Left renal pelvis (tissue), 4 donors: ENCODE measurements around the gene NIM1K. TPM values are rescaled to one million over a fixed set of nuclear protein-coding genes. Genes with fewer than 3 reads are reported as not detected.
"Not testable (repeated sequence)": the region's sequence is repeated elsewhere in the genome, so short reads cannot be mapped to it uniquely, and the experiment has no call there.

Experiments
- DNase-seq, 4 donors: peaks; one replicate each; pipeline ENCODE4 v3.0.0-alpha.2; 2013; ENCODE audit warnings: low read depth in 4 of 4, low spot score in 3 of 4
- polyA plus RNA-seq, 4 donors: library from polyadenylated mRNA; unstranded; fragments of 120-200 nt; gene quantifications; one replicate each; pipeline ENCODE4 v1.2.1, GENCODE V29; 2013; ENCODE audit not compliant: insufficient read length in 4 of 4

Gene NIM1K
- polyA plus RNA-seq, 4 donors: 0.30 to 0.78 (median 0.53) TPM

DNA sequence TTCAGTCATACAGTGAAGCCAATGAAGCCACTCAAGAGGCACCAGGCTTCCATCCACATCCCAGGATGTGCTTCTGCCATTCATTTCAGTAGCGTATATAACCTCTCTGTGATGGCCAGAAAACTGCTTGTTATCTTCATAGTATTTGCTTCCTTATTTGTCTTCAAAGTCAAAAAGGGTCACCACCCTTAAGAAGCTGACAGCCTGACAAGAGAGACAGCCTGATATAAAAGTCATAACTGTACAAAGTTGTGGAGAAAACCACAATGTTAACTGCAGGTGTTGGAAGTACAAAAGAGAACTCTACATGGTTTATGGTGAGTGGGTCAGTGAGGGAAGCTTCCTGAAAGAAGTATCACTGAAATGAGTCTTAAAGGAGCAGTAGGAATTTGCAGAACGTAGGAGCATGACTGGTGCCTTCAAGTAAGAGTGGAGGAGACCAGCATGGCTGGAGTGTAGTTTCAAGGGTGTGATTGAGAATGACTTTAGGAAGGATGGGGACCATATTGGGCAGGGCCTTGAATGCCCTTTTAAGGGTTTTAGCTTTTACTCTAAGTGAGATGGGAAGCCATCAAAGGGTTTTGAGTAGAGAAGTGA lies 33.7 kb downstream of the NIM1K start:
- DNase-seq: no peak

DNA sequence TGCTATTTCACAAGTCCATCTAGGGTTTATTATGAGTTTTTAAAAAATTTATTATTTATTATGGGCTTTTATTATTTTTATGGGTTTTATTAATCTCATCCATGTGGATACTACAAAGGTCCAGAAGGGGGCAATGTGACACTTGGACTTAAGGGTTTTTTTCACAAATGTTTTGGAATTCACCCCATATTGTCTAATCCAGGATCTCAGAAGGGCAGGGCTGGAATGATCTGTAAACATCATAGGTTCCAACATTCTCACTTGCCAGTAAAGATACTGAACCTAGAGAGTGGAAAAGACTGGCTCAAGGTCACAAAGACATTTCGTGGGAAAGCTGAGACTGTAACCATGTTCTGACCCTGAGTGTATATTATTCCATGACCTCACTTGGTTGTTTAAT lies 35.6 kb downstream of the NIM1K start:
- peak in 1 of 4 donors; percentile 2 for DNase-seq

DNA sequence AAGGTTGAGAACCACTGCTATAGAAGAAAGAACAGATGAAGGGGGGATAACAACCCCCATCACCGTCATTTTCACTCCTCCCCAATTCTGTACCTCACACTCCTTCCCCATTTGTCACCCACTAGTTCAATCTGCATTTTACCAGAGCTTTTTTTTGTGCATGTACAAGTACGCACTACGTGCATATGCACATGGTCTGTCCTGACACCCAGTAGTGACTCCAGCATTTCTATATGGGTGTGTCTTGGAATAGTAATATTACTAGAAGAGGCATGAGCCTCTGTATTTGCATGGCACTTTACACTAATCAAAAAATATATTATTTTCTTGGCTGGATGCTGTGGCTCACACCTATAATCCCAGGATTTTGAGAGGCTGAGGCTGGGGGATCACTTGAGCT lies 38.7 kb downstream of the NIM1K start:
- DNase-seq: no peak

DNA sequence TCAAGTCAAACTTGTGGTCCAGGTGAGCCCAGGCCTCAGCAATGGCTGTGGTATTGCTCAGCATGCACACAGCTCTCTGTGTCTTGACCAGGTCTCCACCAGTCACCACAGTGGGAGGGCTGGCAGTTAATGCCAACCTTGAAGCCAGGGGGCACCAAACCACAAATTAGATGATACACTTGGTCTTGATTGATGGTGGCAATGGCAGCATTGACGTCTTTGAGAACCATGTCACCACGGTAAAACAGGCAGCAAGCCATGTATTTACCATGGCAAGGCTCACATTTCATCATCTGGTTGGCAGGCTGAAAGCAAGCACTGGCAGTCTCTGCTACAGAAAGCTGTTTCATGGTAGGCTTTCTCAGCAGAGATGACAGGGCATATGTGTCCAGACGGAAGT lies 40.0 kb downstream of the NIM1K start:
- no peak for DNase-seq

DNA sequence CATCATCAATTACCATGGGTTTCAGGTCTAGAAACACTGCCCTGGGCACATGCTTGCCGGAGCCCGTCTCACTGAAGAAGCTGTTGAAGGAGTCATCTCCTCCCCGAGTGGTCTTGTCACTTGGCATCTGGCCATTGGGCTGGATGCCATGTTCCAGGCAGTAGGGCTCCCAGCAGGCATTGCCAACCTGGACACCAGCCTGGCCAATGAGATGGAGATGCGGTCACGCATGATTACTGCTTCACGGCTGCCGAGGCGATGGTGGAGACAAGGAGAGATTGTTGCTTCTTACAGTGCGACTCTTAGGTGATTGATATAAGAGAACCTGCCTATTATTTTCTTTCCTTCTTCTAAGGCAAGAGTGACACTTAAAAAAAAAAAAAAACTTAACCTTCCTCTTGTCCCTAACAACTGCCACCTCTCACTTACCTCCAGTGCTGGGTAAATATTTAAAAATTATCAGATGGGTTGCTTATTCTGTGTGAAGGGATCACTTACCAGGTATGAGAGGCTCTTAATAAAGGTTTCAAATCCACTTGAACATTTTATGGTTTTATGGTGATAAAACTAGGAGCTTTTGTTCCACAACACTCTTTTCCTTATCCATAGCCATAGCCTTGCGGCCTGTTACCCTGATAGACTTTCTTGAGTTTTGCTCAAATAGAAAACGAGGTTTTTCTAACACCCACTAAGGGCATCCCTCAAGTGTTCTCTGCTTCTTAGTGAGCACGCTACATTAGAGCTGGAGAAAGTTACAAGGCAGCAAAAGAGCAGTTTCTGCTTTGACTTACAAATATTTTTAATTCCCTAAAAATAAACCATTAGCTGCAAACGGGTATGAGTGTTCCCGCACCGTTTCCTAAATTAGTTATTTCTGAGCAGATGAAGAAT lies 41.2 kb downstream of the NIM1K start:
- DNase-seq: no peak

DNA sequence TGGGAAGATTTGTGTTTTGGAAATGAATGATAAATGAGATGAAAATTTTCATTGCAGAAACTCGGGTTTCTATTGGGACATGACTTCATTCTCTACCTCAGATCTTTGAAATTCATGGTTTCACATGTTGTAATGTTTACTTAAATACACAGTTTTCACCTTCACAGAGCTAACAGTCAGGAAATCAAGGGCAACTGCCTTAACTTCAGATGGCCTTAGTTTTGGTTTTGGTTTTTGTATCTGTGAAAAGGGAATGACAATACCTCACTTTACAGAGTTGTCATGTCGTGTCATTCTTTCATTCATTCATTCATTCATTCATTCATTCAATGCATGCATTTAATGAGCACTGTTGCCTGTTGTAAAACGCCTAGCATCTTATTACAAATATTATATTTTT lies 41.9 kb downstream of the NIM1K start:
- no peak for DNase-seq

DNA sequence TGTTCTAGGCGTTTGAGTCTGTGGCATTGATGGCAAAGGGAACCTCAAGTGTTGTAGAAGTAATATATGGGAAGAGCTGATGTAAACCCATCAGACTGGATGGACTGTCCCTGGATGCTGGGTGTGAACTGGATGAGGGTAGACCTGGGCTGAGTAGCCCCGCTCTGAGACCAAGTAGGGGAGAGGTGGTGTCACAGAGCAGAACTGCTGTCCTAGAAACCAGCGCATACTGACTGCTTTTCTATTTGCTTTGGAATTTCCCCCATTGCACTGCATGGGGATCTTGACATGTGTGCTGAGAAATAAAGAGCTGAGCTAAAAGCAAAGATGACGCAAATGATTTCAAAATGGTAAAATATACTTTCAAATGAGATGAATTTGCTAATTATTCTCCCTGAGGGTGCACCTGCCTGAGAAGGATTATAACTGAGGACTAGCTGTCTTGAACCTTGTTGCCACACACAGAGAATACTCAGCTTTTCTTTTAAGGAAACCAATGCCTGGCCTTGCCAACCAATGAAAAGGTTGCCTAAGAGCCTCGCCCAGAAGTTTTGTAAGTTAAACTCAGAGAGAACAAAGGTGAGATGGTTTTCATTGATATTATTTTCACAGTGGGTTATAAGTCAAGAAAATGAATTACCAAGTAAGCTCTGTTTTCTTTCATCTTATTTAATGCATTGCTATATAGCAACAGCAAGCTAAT lies 44.8 kb downstream of the NIM1K start:
- DNase-seq: no peak

DNA sequence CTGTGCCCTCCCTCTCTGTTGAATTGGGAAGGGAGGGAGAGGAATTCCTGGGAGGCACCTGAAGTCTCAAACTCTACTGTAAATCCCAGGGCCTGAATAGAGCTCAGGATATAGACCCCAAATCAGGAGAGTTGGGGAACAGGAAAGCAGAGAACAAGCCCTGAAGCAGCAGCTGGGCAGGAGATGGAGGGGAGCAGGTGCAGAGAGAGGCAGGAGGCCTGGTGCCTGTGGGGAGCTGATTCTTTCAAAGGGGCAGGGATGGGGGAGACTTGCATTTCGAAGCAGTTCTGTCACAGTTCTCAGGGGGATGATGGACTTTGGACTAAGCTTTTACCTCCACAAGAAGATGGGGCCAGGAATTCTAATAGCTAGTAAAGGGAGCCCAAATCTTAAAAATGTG lies 50.2 kb downstream of the NIM1K start:
- no peak for DNase-seq

DNA sequence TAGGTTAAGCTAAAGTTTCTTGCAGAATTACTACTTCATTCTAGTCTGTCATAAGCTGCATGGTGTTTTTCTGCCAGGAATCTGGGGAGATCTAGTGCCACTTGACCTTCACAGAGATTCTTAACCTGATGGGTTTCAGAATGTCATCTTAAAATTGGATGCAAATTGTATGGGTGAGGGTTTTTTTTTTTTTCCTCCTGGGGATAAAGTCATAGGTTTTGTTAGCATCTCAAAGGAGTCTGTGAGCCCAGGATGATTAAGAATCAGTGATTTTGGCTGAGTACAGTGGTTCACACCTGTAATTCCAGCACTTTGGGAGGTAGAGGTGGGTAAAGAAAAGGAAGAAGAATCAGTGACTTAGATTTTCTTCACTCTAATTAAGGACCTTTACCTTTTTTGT lies 51.2 kb downstream of the NIM1K start:
- DNase-seq: no peak

DNA sequence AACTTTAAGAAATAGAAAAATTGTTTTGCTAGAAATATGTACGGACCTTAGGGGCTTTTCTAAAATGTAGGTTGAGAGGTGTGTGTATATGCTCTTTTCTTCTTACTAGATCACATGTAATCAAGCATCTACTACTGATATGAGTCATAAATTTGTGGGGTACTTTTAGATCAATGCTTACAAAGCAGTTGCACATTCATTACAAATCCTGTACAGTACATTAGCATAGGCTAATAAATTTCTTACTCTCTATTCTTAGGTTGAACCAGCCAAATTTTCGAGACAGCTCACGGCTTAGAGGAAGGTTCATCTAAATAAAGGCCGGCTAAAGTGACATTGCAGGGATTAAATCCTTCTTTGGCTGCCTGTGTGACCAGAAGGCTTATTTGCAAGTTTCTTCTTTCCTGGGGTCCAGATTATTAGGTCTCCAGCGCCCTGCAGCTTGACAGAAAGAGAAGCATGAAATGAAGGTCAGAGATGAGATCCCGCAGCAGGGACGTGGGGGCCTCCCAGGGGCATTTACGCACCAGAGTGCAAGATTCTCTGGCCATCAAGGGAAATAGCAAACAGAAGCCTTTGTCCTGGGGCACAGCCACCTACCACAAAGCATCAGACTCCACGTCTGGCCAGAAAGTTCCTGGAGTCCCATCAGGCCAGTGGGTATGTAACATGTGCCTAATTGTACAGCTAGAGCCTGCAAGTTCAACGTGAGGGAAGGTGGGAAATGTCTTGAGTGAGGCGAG lies 53.0 kb downstream of the NIM1K start:
- DNase-seq: no peak

DNA sequence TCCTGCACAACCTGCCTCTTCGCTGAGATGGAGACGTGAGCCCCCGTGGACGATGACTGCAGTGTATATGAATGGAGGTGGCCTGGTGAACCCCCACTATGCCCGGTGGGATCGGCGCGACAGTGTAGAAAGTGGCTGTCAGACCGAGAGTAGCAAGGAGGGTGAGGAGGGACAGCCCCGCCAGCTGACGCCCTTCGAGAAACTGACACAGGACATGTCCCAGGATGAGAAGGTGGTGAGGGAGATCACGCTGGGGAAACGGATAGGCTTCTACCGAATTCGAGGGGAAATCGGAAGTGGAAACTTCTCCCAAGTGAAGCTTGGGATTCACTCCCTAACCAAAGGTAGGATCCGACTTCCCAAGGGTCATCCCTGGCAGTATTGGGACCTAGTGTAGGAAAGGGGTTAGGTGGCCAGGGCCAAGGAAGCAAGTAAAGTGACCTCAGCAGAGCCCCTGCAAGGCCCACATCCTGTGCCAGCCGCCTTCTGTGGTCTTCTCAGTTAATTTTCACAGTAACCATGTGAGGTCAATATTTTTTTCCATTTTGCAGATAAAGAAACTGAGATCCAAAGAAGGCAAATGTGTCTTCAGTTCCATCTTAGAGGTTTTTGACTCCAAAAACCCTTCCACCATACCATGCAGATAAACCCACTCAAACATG lies 53.8 kb downstream of the NIM1K start:
- no peak for DNase-seq

DNA sequence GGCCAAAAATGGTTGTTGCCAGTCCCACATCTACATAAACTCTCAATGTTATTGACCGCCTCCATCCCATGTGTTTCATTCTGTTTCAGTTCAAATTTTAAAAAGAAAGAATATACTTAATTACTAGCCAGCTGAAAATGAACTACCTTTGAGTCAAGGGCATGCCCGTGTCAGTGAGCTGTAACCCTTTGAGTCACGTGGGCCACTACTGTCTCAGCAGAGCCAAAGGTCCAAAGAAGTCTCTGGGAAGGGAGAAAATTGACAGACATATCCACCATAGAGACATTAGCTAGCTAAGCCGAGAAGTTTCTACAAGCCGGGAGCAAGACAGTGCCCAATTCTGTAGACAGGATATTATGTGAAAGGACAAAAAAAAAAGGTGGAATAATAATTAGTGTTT lies 59.7 kb downstream of the NIM1K start:
- no peak for DNase-seq

DNA sequence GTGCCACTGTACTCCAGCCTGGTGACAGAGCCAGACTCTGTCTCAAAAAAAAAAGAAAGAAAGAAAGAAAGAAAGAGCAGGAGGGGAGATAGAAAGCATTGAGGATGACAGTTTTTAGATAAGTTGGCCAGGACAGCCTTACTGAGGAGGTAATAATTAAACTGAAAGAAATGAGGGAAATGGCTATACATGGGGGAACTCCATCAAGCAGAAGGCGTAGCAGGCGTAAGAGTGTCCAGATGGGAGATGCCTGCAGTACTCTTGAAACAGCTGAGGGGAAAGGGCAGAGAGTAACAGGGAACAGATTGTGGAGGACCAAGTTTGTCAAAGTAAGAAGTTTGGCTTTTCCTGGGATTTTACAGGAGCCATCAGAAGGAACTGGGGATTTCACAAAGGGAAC lies 63.7 kb downstream of the NIM1K start:
- no peak for DNase-seq

DNA sequence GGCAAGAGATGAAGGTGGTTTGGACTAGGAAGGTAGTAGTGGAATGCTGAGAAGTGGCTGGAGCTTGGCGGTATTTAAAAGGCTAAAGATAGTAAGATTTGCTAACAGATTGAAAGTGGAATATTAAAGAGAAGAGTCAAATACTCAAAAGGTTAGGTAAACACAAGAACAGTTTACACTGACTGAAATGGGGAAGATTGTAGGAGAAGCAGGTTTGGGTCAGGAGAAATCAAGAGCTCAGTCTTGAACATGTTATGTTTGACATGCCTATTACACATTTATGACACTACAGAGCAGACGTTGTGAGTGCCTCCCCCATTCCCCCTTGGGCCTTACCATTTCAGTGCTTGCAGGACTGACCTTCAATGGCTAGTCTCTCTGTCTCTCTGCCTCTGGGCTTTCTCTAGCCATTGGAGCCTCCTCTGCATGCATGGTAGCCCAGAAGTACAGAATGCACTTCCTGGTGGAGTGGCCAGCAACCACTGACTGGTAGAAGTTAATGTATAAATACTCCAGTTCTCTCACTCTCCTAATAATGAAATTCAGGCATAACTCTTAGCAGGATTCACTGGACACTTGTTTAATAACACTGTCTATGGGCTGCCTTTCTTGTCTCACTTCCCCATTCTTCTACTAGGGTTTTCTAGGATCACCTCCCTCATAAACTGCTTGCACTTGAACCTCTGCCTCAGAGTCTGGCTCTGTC lies 64.4 kb downstream of the NIM1K start:
- no peak for DNase-seq

DNA sequence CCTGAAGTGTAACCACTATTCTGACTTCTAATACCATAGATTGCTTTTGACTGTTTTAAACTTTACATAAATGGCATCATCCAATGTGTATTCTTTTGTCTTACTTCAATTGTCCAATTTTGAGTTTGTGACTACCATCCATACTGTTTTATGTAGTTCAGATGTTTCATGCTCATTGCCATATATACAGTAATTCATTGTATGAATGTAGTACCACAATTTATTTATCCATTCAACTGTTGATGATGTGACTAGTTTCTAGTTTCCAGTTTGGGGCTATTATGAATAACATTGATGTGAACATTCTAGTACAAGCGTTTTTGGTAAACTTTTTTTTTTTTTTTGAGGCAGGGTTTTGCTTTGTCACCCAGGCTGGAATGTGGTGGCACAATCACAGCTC lies 66.1 kb downstream of the NIM1K start:
- DNase-seq: no peak

DNA sequence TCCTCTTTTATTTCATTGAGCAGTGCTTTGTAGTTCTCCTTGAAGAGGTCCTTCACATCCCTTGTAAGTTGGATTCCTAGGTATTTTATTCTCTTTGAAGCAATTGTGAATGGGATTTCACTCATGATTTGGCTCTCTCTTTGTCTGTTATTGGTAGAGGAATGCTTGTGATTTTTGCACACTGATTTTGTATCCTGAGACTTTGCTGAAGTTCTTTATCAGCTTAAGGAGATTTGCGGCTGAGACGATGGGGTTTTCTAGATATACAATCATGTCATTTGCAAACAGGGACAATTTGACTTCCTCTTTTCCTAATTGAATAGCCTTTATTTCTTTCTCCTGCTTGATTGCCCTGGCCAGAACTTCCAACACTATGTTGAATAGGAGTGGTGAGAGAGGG lies 70.2 kb downstream of the NIM1K start:
- DNase-seq: not testable (repeated sequence)

DNA sequence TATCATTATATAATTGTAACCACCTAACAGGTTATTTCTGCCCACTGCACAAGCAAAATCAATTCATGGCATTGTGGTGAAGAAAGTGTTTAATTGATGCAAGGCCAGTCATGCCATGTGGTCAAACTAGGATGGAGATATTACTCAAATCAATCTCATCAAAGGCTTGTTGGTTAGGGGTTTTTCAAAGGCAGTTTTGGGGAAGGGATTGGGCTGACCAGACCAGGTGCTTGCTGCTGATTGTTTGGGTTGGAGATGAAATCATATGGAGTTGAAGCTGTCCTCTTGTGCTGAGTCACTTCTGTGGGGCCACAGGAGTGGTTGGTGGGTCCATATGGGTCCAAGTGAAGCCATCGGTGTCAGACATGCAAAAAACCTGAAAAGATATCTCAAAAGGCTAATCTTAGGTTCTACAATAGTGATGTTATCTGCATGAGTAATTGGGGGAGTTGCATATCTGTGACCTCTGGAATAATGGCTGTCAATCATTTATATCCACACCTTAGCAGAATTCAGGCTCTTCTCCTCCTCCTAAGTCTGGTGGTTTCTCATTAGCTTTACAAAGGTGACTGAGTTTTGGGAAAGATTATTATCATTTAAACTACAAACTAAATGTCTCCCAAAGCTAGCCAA lies 76.3 kb downstream of the NIM1K start:
- DNase-seq: no peak

DNA sequence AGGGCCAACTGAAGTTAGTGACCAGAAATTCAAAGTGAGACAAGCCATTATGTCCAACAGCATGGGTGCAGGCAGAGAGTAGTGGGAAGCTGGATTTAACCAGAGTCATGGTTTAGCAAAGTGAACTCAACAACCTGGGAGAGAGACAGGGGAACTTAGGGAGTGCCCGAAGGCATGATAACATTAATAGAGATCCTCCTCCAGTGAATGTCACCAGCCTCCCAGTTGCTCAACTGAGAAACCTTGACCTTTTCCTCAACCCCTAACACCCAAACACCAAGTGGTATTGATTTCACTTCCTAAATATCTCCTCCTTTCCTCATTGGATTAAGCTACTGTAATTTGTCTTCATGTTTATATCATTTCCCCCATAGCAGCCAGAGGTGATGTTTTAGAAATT lies 78.6 kb downstream of the NIM1K start:
- DNase-seq: no peak

DNA sequence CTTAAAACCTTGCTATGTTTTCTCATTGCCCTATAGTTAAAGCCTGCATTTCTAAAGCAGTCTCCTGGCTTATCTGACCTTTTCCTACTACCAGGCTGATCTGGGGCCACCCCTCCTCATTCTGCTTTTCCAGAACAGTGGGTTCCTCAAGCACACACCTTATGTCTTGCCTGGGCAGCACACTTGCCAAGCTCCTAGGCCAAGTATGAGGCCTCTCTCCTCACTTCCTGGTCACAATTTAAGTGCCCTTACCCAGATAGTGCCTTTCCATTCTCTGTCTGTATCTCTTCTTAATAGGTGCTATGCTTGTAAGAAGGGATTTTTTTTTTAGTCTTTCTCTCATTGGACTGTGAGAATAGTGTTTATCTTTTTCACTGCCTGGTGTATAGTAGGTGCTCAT lies 81.5 kb downstream of the NIM1K start:
- no peak for DNase-seq
